ENCODE data around the gene KIF2C. TPM values are rescaled to one million over a fixed set of nuclear protein-coding genes. Genes with fewer than 3 reads are reported as not detected.

Gene KIF2C
- total and polyA plus RNA-seq, 2 of the 4 experiments (the other 2 are of a cell fraction): 31.6 to 45.0 TPM

DNA sequence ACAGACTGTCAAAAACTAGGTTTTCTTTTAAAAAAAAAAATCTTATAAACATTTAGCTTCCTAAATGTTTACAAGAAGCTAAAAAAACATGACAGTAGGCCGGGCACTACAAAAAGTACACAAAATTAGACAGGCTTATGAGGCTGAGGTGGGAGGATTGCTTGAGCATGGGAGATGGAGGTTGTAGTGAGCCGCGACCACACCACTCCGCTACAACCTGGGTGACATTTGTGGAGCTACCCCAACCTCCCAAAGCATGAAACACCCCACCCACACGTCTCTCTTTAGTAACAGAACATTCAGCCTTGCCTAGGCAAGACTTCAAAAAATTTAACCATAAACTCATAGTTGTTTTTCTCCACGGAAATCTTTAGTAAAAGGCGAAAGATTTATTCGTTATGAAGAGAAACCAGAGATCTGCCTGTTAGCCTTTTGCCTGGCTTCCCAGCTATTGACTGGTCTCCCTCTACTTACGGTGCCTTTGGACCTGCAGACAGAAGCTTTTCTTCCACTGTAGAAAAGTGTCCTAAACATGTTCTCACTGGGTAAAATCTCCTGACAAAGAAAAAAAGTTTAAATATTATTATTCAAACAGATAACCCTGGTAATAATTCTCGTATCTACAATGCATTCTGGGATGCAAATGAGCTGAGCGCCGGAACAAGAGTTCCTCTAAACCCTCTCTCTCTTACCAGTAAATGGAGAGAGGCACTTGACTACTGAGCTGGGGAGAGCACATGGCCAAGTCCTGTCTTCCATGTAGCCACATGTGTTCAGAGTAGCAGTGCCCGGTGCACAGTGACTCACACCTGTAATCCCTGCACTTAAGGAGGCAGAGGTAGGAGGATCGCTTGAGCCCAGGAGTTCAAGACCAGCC, 17.9 kb upstream of the KIF2C start:
- no peak overlapping the region for H4K5ac ChIP-seq (ENCODE audit: low read depth, low read length)
- no peak overlapping the region for H3K14ac ChIP-seq (replicated peaks; ENCODE audit: low read depth, low read length)
- H4K91ac ChIP-seq (ENCODE audit: insufficient read depth, low read depth, low read length): peak overlapping the region; percentile 56; the same call in 1 of the 2 replicates
- TSS peak; percentile 98 for BruUV-seq (replicated peaks)
- WGBS, 2 experiments (ENCODE audit: extremely low coverage in 2 of 2, insufficient read length in 1 of 2): no CpG with 5 or more reads among the region's 14 CpGs
- in situ Hi-C loops (cut with MboI; ENCODE audit: low sequenced_read_pairs): no loop called here
- 0 out of 2 replicates have a peak overlapping the region, but pooled peaks have one; percentile 19 for H3K56ac ChIP-seq (ENCODE audit: extremely low read depth, insufficient read depth, low read length)
- H3K9me3 ChIP-seq (ENCODE audit: control insufficient read depth, insufficient read depth, low read length): no peaks in the 10 kb centered on the region
- POLR2A ChIA-PET (ENCODE audit: unreplicated experiment): interaction anchor here (0.6 to 1.7 kb wide), 4 partner anchors 9 to 1071 kb away, joined by 3 to 9 read pairs (median 8); no protein-coding TSS in a partner anchor
- peak overlapping the region; percentile 81 for H2AFZ ChIP-seq (replicated peaks; ENCODE audit: low read length, poor library complexity)
- ATAC-seq (ENCODE audit: low read depth): peak; percentile 79
- H3K9me1 ChIP-seq (ENCODE audit: insufficient read depth, low read length): peaks cover 4% of the 10 kb centered on the region; the same call in 1 of the 2 replicates
- dilution Hi-C loops (cut with HindIII; ENCODE audit: low sequenced_read_pairs, unreplicated experiment): no loop called here
- DNase-seq: peak; percentile 91
- no peaks in the 10 kb centered on the region for H3K36me3 ChIP-seq (ENCODE audit: control insufficient read depth, insufficient read depth, low read length)
- H2BK15ac ChIP-seq (ENCODE audit: low read depth, low read length): no peak overlapping the region
- peaks cover 6% of the 10 kb centered on the region for H3K4me1 ChIP-seq (ENCODE audit: control insufficient read depth, insufficient read depth, low read length)
- CTCF ChIA-PET: interaction anchor here (1.2 kb wide), 1 partner anchor 10 kb away, joined by 5 read pairs; the partner anchor contains the start of gene RNU5D-1
- no peak overlapping the region for H3K4me3 ChIP-seq (ENCODE audit: insufficient read depth, low read depth, low read length)
- H3K27ac ChIP-seq (ENCODE audit: insufficient read depth, low read length): no peak overlapping the region
- H3K18ac ChIP-seq (ENCODE audit: low read depth, low read length): no peak overlapping the region
- H3K4ac ChIP-seq (ENCODE audit: low read depth, low read length): no peak overlapping the region
- peak overlapping the region; percentile 77 for H2BK120ac ChIP-seq (ENCODE audit: low read depth, low read length)
- H3K4me2 ChIP-seq (ENCODE audit: low read depth, low read length): peak overlapping the region; percentile 37; the same call in 1 of the 2 replicates
- H4K8ac ChIP-seq (ENCODE audit: low read depth in 2 of 2, low read length in 2 of 2): peak overlapping the region in 1 of 2 experiments; percentile 46; a peak in 1 of 4 replicates
- no peak overlapping the region for H2BK5ac ChIP-seq (ENCODE audit: low read depth, low read length, poor library complexity, severe bottlenecking)
- H2AK9ac ChIP-seq (replicated peaks; ENCODE audit: low read depth, low read length, poor library complexity): no peak overlapping the region
- H3K27me3 ChIP-seq (ENCODE audit: control insufficient read depth, insufficient read depth, low read length): no peaks in the 10 kb centered on the region
- peak overlapping the region; percentile 80; the same call in 1 of the 2 replicates for H2BK20ac ChIP-seq (ENCODE audit: low read depth, low read length)
- peak overlapping the region; percentile 38; the same call in 1 of the 2 replicates for H2AK5ac ChIP-seq (ENCODE audit: low read depth, low read length)
- H3K9ac ChIP-seq (ENCODE audit: low read depth, low read length): no peak overlapping the region
- peak overlapping the region; percentile 59; the same call in 1 of the 2 replicates for H3K23ac ChIP-seq (ENCODE audit: low read depth, low read length)
- intact Hi-C loops (cut with micrococcal nuclease): no loop called here
- H4K20me1 ChIP-seq (ENCODE audit: insufficient read depth, low read length): no peaks in the 10 kb centered on the region
- peak; percentile 99 for TF ChIP-seq POLR2A (IDR thresholded peaks at IDR 0.05; ENCODE audit: low read depth, low read length)
- TF ChIP-seq, protein P1, sequence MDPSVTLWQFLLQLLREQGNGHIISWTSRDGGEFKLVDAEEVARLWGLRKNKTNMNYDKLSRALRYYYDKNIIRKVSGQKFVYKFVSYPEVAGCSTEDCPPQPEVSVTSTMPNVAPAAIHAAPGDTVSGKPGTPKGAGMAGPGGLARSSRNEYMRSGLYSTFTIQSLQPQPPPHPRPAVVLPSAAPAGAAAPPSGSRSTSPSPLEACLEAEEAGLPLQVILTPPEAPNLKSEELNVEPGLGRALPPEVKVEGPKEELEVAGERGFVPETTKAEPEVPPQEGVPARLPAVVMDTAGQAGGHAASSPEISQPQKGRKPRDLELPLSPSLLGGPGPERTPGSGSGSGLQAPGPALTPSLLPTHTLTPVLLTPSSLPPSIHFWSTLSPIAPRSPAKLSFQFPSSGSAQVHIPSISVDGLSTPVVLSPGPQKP (IDR thresholded peaks at IDR 0.05; ENCODE audit: borderline replicate concordance, low read depth, low read length): no peak
- no peaks in the 10 kb centered on the region for H3K79me1 ChIP-seq (ENCODE audit: low read depth in 1 of 2, low read length in 2 of 2)

Measured in IMR-90 (cell line).